Transverse colon (tissue), 4 donors: ENCODE results near the gene KRT74.

Experiments
- EP300 ChIP-seq: sonication (generic); formaldehyde crosslinking; IDR thresholded peaks from one replicate; pipeline ENCODE4 v1.6.1; 2017; ENCODE audit warnings: antibody characterized with exemption, low read depth
- POLR2A ChIP-seq: fragments of 450-650 bp; IDR thresholded peaks from one replicate; pipeline ENCODE4 v1.6.1; 2016; ENCODE audit warnings: antibody characterized with exemption, mild to moderate bottlenecking, moderate library complexity
- POLR2AphosphoS5 ChIP-seq, 3 donors: sonication (generic); formaldehyde crosslinking; IDR thresholded peaks; one replicate each; pipeline ENCODE4 v1.6.1; 2016; ENCODE audit warnings: antibody characterized with exemption in 3 of 3
- TF ChIP-seq, protein P1 (sequence below), 5 experiments: fragments of 200-600 bp in 3 of 5; fragments of 450-650 bp in 2 of 5; sonication (generic) in 3 of 5; IDR thresholded peaks; 1 replicate in 2 of 5; 2 replicates in 3 of 5; pipeline ENCODE4 v1.5.1; 2016 to 2017; ENCODE audit warnings: antibody characterized with exemption in 5 of 5, inconsistent platforms in 3 of 5, mild to moderate bottlenecking in 2 of 5, moderate library complexity in 1 of 5

DNA sequence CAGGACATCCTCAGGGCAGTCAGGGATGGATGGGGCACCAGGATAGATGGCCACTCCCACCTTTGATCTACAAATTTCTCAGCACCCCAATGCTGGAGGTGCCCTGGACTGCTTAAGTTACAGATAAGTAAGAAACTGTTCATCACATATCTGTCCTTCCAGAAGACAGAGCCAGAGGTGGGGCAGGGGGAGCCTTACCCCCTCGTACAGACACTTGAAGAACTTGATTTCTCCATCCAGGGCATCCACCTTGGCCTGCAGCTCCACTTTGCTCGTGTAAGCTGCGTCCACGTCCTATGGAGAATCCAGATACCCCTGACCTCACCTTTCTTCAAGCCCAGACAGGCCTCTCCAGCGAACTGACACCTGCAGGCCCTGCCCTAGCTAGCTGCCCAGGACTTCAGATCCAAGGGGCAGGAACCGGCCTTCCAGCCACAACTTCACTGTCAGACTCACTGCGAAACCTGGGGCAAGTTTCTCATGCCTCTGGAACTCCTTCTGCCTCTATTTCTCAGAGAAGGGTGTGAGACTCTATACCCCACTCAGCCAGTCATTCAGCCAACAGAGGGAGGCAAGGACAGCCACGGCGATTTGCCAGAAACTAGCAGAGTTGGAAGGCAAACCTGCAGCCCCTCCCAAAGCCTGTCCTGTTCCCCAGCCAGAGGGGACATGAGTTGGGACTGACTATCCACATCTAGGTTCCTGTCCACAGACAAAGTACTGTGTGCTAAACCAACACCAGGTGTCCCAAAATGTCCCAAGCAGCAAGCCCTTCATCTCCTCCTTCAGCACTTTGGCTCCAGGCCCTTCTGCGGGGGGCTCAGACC lies 41.0 kb upstream of the KRT74 start:
- TF ChIP-seq, protein P1, sequence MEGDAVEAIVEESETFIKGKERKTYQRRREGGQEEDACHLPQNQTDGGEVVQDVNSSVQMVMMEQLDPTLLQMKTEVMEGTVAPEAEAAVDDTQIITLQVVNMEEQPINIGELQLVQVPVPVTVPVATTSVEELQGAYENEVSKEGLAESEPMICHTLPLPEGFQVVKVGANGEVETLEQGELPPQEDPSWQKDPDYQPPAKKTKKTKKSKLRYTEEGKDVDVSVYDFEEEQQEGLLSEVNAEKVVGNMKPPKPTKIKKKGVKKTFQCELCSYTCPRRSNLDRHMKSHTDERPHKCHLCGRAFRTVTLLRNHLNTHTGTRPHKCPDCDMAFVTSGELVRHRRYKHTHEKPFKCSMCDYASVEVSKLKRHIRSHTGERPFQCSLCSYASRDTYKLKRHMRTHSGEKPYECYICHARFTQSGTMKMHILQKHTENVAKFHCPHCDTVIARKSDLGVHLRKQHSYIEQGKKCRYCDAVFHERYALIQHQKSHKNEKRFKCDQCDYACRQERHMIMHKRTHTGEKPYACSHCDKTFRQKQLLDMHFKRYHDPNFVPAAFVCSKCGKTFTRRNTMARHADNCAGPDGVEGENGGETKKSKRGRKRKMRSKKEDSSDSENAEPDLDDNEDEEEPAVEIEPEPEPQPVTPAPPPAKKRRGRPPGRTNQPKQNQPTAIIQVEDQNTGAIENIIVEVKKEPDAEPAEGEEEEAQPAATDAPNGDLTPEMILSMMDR (IDR thresholded peaks at IDR 0.05), result no peak
- TF ChIP-seq EP300 (no peak), POLR2AphosphoS5 (IDR thresholded peaks at IDR 0.05) (no peak), POLR2A (no peak)
